ENCODE data around the gene ACD.

Gene ACD

DNA sequence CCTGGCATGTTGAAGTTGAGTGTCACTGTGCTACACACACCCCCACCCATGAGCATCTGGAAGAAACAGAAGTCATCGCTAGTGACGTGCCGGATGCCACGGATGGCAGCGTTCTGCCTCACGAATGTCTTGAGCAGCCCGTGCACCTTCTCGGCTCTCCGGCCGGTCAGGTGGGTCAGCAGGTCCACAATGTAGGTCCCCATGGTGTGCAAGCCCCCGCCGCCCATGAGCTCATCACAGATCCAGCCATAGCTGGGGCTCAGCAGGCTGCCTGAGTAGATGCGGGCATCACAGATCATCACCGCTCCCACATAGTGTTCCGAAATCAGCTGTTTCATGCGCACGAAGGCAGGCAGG lies 15.5 kb upstream of the ACD start:
- no peak for DNase-seq

DNA sequence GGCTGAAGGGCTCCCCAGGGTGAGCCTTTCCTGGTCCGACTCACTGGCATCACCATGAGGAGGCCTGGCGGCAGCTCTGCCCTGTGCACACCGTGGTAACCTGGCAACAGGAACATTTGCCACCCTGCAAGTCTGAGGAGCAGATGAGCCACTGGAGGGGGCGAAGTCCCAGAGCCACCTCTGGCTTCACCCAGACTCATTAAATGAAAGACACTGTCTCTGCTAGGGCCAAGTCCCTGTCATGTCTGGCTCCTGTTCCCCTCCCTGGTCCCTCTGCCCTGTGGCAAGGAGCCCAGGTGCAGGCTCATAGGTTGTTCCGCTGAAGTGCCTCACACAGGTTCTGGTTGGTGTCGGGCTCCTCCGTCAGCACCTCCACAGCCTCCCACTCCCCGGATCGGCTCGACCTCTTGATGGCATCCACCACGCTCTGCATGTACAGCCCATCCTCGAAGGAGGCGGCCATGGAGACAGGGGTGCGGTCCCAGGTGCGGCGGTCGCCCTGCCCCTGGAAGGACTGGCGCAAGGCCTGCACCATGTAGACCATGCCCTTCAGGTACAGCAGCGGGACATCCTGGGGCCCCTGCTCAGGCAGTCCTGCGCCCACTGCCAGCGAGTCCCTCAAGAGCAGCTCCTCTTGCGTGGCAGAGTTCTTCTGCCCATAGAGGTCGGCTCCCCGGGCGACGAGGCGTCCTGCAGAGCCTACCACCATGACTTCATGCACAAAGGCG lies 15.0 kb upstream of the ACD start:
- no peak for DNase-seq

DNA sequence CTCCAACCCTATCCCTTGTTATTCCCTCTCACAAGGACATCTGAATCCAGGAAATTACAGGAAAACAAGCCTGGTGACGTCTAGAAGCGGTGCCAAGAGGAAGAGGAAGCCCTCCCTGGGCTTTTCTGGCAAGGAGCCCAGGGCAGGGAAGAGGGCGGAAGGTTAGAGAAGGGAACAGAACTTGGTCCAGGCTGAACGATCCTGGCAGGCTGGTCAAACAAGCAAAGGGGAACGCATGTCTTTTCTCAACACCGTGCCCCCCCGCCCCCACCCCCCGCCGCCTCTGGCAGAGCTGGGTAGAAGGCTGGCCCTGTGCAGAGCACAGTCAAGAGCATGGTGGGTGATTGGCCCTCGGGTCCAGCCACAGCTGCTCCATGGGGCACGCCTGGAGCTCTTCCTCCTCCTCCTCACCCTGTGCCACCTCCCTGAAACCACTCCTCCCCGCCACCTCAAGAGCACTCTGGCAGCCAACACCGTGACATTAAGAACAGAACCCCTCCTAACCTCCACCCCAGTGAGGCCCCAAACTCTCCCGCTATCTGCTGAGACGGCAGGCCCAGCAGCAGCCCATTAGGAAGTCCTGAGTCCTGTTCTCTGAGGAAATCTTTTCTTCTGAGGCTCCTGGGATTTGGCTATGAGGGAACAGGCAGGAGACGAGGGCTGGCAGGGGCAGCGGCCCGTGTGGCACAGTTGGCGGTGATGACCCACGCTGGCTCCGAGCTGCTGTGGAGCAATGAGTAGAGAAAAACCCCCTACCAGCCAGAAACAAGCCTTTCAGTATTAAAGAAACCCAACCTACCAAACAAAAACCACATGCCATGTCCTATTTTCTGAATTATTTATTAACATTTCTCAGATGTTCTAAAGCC lies 13.9 kb upstream of the ACD start:
- no peak for DNase-seq

DNA sequence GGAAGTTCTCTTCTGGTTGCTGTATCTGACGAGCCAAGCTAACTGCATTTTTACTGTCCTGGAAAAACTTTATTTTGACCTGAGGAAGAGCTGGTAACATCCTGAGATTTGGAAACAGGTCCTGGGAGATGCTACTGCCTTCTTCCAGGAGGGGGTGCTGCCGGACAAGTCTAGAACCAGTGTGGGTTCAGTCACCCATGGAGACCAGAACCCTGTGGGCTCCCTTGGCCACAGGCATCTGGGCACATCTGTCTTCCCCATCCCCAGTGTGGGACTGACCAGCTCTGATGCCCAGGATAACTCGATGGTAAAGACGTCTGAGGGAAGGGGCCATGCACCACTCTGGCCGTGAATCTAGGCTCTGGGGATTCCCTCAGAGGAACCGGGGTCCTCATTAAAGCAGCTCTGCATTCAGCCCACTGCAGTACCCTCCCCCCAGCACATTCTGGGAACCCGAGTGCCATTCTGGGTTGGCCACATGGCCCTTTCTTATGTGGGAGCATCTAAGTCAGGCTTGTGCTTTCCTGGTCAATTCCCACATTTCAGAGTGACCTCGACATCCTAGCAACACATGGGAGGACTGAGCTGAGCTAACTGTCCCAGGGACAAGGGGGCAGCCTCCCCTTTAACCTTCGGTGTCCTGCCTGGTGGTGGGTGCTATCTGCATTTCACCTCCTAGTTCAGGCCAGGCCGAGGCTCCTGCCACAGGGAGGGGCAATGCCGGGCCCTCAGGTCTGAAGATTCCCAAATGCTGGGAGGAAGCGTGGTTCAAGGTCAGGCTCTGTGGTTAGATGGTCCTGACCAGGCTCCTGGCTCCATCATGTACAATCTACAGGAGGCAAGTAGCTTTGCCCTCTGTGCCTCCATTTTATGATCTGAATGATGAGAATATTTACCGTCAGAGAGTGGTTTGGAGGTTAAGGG lies 12.9 kb upstream of the ACD start:
- peak; percentile 45 for DNase-seq

DNA sequence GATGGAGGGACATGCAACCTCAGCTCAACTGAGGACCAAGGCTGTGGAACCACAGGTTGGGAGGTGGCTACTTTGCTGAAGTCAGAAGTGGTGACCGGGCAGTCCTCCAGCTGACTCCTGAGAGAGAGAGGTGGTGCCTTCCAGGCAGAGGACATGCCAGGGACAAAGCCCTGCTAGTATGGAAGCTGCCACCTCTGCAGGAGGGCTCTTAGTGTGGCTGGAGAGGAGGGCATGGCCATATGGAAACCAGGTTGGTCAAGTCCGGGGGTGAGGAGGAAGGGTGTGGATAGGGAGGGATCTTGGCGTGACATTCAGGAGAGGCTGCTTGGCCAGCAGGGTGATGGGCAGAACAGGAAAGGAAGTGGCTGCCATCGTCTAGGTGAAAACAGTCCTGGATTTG lies 12.2 kb upstream of the ACD start:
- no peak for DNase-seq

DNA sequence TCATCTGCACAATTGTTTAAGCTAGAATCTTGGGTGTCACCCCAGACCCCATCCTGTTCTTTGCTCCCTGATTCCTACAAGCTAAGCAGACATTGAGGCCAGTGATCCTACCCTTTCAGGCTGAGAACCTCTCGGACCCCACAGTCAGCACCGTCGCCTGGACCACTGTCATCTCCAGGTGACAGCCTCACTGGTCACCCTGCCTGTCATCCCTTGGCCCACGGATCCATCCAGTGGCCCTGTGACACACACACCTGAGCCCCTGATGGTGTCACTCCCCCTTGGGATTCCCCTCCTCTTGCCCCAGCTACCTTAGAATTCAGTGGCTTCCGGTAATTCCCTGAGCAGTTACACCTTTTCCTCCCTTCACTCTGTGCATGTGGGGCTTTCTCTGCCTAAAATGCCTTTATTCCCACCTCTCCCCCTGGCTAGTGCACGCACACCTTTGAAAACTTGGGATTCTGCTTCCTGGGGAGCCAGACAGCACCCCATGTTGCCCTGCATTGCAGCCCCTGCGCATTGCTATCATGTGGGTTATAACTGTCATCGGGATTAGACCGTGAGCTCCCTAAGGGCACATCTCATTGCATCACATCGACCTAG lies 9.5 kb upstream of the ACD start:
- DNase-seq: no peak

DNA sequence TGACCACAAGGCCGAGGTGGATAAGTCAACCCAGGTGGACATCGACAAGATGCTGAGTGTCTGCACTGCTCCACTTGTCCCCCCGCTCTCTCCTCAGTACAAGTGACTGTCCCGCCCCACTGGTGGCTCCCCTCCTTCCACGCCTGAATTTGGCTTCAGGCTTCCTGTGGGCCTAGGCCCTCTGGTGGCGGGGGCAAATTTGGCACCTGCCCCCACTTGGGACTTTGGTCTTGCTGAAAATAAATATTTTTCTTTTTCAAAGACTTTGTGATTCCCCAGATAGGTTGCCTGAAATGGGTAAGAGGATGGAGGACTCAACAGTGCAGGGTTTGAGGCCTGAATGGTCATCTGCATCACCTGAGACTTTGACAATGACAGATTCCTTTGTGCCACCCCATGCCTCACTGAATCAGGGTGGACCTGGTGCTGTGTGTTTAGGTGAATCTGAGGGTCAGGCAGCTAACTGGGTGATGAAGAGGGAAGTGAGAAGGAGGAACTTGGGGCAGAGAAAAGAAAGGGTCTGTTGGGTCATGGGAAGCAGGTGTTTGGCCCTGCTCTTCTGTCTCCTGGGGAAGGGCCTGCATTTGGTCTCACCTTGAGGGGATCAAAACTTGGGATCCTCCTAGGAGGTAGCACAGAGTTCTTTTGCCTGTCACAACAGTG lies 8.6 kb upstream of the ACD start:
- no peak for DNase-seq

DNA sequence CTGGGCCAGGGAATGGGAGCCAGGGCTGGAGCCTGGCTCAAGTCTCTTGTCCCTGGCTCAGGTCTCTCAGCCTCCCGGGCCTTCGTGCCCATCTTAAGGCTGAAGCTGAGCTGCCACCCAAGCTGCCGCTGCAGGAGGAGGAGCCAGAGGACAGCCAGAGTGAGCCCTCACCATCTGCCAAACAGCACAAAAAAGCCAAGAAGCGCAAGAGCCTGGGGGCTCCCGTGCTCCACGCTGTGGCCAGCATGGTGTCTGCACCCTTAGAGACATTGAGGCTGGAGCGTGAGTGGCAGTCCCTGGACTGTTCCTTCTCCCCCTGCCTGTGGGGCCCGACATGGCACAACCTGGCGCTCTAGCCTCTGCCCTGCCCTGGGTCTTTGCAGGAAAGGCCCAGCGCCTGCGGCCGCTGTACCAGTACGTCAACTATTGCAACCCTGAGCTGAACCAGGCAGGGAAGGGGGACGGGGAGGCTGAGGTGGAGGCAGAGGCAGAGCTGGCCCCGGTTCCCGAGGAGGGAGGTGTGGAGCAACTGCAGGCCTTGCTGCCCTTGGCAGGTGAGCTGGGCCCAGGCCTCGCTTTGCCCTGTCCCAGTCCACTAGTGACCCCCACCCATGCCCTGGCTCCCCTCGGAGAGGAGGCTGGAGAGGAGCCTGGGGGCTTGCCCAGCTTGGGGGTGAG lies 7.9 kb upstream of the ACD start:
- DNase-seq: peak; percentile 75

DNA sequence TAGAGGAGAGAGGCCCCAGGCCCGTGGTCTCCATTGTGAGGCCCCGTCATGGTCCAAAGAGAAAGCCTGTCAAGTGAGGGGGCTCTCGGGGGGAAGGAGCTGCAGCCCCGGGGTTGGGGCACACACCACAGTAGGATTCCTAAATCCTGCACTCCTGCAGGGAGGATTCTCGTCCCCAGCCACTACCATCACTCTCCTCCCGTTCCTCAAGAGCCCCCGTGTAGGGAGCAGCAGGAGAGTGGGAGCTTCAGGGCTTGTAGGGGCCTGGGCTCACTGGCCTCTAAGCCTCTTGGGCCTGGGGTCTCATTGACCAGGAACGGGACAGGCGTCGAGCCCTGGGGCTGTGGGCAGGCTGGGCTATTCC lies 7.4 kb upstream of the ACD start:
- DNase-seq: no peak

DNA sequence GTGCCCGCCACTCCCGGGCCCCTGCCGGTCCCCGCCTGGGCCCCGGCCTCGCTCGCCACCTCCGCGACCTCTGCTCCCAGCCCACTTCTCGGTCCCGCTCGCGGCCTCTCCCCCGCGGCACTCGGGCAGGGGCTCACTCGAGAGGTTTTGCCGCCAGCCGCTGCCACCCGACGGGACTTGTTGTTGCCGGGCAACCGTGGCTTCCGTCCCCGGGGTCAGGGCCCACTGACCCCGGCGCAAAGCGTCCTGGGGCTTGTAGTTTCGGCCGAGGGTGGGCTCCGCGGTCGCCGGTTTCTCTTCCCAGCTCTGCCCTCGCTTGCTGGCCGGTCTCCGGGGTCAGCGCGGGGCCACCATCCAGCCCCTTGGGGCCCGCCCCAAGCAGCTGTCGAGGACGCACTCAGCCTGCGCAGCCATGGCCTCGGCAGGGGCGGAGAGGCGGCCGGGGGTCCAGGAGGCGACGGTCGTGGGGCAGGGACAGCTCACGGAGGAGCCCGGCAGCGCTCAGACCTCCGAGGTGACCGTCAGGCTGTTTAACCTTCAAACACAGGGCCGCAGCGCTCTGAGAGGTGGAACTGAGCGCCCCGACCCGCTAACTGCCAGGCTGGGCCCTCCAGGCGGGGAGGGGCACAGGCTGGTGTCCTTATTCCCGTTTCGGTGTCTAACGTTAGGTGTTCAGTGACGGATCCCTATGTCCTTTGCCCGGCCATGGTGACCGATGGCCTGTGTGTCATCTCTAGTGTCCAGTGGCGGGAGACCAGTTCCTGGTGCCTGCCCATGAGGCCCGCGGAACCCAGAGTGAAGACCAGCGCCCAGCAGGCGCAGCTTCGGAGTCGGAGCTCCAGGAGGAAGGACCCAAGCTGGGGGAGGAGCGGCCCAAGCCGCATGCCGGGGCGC lies 6.7 kb upstream of the ACD start, which contains the start of the genes C16orf86 and ENKD1:
Gene C16orf86 (plus strand): TSS at position 256 of the 894 bp plus-strand sequence. CDS start 157 bp downstream, at position 413.
Gene ENKD1 (minus strand): TSS at position 192 of the 894 bp plus-strand sequence. CDS start 308 bp downstream, outside the sequence.
- peak; percentile 83 for DNase-seq

DNA sequence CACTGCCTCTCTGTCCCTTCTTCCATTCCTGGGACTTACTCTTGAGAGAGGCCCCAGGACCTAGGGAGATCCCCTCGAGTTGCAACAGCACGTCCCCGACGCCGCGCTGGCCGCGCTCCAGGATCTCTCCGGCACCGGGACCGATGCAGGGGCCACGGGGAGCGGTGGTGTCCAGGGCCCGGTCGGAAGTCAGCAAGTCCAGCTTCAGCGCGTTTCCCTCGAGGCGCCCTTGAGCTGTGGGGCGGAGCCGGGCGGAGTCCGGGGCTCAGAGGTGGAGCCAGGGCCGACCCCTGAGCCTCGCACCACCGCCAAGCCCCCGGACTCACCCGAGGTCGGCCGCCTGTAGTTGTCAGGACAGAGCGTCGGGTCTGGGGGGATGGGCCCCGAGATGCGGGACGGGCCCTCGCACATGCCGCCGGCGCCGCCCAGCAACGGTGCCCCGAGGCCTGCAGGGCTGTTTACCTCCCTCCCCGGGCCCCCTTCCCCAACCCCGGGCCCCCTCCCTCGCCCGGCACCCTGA lies 6.0 kb upstream of the ACD start:
- DNase-seq: no peak

DNA sequence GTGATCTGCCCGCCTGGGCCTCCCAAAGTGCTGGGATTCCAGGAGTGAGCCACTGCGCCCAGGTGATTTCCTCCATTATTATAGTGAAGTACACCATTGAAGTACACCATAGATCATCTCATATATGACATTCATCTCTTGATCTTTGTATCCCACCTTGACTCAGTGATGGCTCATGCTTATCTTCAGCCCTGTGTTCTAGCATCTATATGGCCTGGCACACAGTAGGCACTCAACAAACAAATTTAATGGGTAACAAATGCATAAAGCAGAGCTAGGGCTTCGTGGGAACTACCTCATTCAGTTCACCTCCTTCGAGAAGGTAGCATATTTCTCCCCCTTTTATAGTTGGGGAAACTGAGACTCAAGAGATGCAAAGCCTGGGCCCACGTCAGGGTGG lies 5.5 kb upstream of the ACD start:
- DNase-seq: no peak

DNA sequence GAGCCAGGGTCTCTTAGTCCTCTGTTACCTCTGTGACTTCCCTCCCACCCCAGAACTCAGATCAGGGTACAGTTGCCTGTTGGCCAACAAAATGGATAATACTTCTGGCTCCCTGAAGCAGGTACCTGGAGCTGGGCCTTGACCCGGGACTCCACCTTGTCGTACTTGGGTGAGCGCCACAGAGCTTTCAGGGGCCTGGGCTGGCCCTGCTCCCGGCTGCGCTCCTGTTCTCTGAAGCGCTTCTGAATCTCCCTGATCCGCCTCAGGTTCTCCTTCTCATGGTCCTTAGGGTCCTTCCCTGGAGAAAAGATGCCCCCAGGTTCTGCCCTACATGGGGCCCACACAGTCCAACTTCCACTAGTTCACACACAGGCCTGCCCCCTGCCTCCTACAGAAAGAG lies 4.8 kb upstream of the ACD start:
- DNase-seq: no peak

DNA sequence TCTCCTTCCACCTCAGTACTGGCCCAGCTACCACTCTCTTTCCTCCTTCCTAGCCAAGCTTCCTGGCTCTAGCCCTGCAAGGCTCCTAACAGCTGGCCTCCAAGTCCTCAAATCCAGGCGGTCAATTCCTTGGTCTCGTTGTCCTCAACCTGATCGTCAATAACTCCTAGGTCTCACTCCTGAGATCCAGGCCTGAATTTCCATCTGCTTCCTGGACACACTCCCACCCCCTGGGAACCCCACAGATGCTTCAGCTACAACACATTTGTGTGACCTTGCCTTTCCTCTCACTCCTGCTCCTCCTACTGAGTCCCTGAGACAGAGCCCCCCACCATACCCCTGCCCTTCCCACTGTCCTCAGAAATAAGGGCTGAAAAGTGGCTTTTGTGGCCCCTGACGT lies 4.2 kb upstream of the ACD start:
- DNase-seq: no peak

DNA sequence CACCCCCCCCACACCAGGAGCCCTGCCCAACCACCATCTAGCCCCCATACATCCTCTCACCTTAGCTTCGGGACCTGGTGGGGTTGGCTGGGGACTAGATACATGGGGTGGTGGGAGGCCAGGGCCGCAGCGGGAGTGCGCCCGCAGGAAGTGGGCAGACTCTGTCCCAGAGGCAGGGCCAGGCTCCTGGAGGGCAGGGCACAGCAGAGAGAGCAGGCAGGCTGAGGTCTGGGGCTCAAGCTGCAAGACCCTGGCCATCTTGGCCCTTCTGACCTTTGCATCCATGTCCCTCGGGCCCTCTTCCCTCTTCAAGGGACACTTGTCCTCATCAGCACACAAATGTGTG lies 3.8 kb upstream of the ACD start:
- DNase-seq: no peak

DNA sequence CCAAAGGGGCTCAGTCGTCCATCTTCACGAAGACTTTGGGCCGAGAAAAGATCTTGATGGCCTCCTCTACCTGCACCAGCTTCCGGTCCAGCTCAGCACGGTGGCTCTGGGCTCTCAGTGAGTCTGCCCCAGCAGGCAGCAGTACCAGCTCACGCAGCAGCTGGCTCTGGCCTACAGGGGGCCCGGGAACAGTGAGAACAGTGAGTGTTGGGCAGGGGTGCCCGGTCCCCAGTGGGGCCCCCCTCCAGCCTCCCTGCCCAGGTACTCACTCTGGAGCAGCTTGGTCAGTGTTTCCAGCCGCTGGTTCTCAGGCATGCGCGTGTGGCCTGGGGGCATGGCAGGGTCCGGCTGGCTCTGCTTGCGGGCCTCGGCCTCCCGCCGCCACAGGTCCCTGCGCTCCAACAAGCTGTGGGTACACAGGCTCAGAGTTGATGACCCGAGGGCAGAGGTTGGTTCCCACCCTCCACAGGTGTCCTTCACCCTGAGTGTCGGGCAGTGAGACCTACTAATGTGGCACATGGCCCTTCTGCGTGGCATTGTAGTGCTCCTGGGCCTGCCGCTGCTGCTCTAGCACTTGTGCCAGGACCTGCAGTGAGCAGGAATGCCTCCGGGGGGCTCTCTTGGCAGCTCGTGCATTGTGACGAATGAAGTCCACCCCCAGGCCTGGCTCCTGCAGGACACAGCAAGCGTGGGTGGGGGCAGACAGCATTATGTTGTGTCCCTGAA lies 3.3 kb upstream of the ACD start:
- DNase-seq: no peak

DNA sequence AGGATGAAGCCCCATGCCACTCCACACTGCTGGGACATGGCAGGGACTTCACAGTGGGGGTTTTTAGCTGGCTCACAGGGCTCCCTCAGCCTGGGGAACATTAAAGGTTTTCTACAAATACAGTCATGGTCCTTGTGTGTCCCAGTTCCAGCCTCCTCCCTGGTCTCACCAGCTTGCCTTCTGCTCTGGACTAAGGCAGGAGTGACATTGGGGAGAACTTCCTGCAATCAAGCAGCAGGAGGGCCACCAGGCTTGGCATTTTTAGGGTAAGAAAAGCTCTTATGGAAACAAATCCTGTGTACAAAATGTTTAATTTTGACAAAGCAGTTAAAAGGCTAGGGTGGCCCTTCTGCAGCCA lies 2.6 kb upstream of the ACD start:
- DNase-seq: no peak

DNA sequence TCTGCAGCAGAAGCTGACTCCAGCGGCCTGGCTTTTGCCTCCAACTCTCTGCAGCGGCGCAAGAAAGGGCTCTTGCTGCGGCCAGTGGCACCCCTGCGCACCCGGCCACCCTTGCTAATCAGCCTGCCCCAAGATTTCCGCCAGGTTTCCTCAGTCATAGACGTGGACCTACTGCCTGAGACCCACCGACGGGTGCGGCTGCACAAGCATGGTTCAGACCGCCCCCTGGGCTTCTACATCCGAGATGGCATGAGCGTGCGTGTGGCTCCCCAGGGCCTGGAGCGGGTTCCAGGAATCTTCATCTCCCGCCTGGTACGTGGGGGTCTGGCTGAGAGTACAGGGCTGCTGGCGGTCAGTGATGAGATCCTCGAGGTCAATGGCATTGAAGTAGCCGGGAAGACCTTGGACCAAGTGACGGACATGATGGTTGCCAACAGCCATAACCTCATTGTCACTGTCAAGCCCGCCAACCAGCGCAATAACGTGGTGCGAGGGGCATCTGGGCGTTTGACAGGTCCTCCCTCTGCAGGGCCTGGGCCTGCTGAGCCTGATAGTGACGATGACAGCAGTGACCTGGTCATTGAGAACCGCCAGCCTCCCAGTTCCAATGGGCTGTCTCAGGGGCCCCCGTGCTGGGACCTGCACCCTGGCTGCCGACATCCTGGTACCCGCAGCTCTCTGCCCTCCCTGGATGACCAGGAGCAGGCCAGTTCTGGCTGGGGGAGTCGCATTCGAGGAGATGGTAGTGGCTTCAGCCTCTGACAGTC lies 2.0 kb upstream of the ACD start:
- DNase-seq: no peak

Measured in activated CD8-positive, alpha-beta memory T cell treated with anti-CD3 and anti-CD28 coated beads, Interleukin-2, amount 50 U/mL, for 4 hours (primary cell).